A673 (cell line): ENCODE results near the gene SNTG2.

Experiments used
- CTCF ChIP-seq: fragments of 300-800, 200-600 bp; sonication (generic); conservative IDR thresholded peaks from 2 replicates; pipeline ENCODE4 v1.5.1; 2017; ENCODE audit warnings: low read depth, mild to moderate bottlenecking, antibody characterized with exemption, low read length, moderate library complexity, mixed read lengths
- EZH2 ChIP-seq: fragments of 200-600 bp; sonication (generic); IDR thresholded peaks from 2 replicates; pipeline ENCODE4 v1.6.1; 2017; ENCODE audit warnings: borderline replicate concordance, low read depth, mild to moderate bottlenecking, mixed read lengths, antibody characterized with exemption, low read length; ENCODE audit not compliant: poor library complexity, severe bottlenecking

- TF ChIP-seq CTCF: no peak
- TF ChIP-seq EZH2: no peak
Observed at GRCh38 chr2:1053786-1054185, 103.1 kb downstream of the SNTG2 start.
